HCT116 (cell line): ENCODE measurements around the gene ACSBG1. TPM values are rescaled to one million over a fixed set of nuclear protein-coding genes. Genes with fewer than 3 reads are reported as not detected.

Experiments
- ATAC-seq: fragments of 200-7000 bp; cut with Tn5 transposase; 2 replicates; pipeline ENCODE4 v1.9.1; 2020; ENCODE audit warnings: mild to moderate bottlenecking, moderate library complexity
- BruUV-seq: library from RNA; stranded (reverse); fragments of 400-500 nt; replicated peaks from 2 replicates; lab custom pipeline; 2021; lab: Mats Ljungman, UMichigan
- CTCF ChIA-PET: fragments of 300-600 bp; sonication (Branson Sonifier 250); formaldehyde crosslinking; loops from one replicate; lab custom pipeline; 2021; ENCODE audit warnings: antibody characterized with exemption; lab: Charles Lee
- POLR2A ChIA-PET: fragments of 300-600, 350-600 bp; sonication (Branson Sonifier 250); formaldehyde crosslinking; loops from one replicate; lab custom pipeline; 2021; ENCODE audit warnings: antibody characterized with exemption; lab: Charles Lee
- RAD21 ChIA-PET, 2 experiments: fragments of 300-600 bp; sonication (Branson Sonifier 250); formaldehyde crosslinking; loops; one replicate each; lab custom pipeline; 2023; ENCODE audit warnings: low total read pairs in 2 of 2; ENCODE audit not compliant: uncharacterized antibody in 2 of 2, unreplicated experiment in 2 of 2, low non-redundant PET in 1 of 2; lab: Charles Lee
- DNase-seq: peaks from one replicate; pipeline ENCODE4 v3.0.0-alpha.2; 2010; ENCODE audit warnings: low read depth, low spot score
- H2AFZ ChIP-seq: fragments of 200-600 bp; shearing (Covaris generic), sonication (generic); 2 replicates; pipeline ENCODE4 v1.6.1; 2017; ENCODE audit warnings: low read depth, mixed run types, mixed read lengths, antibody characterized with exemption, low read length; ENCODE audit not compliant: poor library complexity, severe bottlenecking
- H3K27ac ChIP-seq: 2 replicates; pipeline ENCODE4 v1.5.1; 2012; ENCODE audit warnings: low read depth, low read length
- H3K27me3 ChIP-seq: fragments of 200-600 bp; sonication (generic); 2 replicates; pipeline ENCODE4 v1.6.1; 2016; ENCODE audit warnings: mixed run types, low read length, mixed read lengths; ENCODE audit not compliant: insufficient read depth
- H3K36me3 ChIP-seq, 2 experiments: fragments of 200-500 bp in 1 of 2; fragments of 200-600 bp in 1 of 2; sonication (Bioruptor generic) in 1 of 2; sonication (generic) in 1 of 2; 2 replicates each; pipeline versions ENCODE4 v1.5.1 to v1.6.1; 2014 to 2016; ENCODE audit warnings: low read length in 2 of 2, inconsistent platforms in 1 of 2, mixed read lengths in 1 of 2, mixed run types in 1 of 2; ENCODE audit not compliant: insufficient read depth in 2 of 2, control insufficient read depth in 1 of 2
- H3K4me1 ChIP-seq, 2 experiments: fragments of 200-600 bp in 1 of 2; sonication (generic) in 1 of 2; 2 replicates each; pipeline versions ENCODE4 v1.5.1 to v1.6.1; 2012 to 2017; ENCODE audit warnings: low read length in 2 of 2, inconsistent platforms in 1 of 2, mild to moderate bottlenecking in 1 of 2, mixed read lengths in 1 of 2, mixed run types in 1 of 2, moderate library complexity in 1 of 2; ENCODE audit not compliant: insufficient read depth in 2 of 2, control insufficient read depth in 1 of 2
- H3K4me2 ChIP-seq: fragments of 200-600 bp; sonication (generic); 2 replicates; pipeline ENCODE4 v1.6.1; 2017; ENCODE audit warnings: mixed run types, low read length, mixed read lengths
- H3K4me3 ChIP-seq, 2 experiments: fragments of 200-600 bp in 1 of 2; sonication (generic) in 1 of 2; replicated peaks in 1 of 2; 2 replicates each; pipeline ENCODE4 v1.5.1; 2011 to 2016; ENCODE audit warnings: low read length in 2 of 2, control low read depth in 1 of 2, low read depth in 1 of 2, mild to moderate bottlenecking in 1 of 2, mixed read lengths in 1 of 2, mixed run types in 1 of 2
- H3K79me2 ChIP-seq: fragments of 200-600 bp; sonication (generic); 2 replicates; pipeline ENCODE4 v1.6.1; 2017; ENCODE audit warnings: mild to moderate bottlenecking, mixed run types, low read length, moderate library complexity, mixed read lengths; ENCODE audit not compliant: insufficient read depth
- H3K9ac ChIP-seq: fragments of 200-600 bp; sonication (generic); 2 replicates; pipeline ENCODE4 v1.6.1; 2016; ENCODE audit warnings: low read length, mixed read lengths
- H3K9me2 ChIP-seq: fragments of 200-600 bp; sonication (generic), shearing (Covaris generic); 2 replicates; pipeline ENCODE4 v1.6.1; 2017; ENCODE audit warnings: mixed run types, mild to moderate bottlenecking, moderate library complexity; ENCODE audit not compliant: insufficient read depth
- H3K9me3 ChIP-seq, 2 experiments: fragments of 200-500 bp in 1 of 2; fragments of 200-600 bp in 1 of 2; sonication (Bioruptor generic) in 1 of 2; sonication (generic) in 1 of 2; 2 replicates each; pipeline ENCODE4 v1.6.1; 2014 to 2017; ENCODE audit warnings: low read length in 2 of 2, mixed read lengths in 2 of 2, inconsistent platforms in 1 of 2, low read depth in 1 of 2, mild to moderate bottlenecking in 1 of 2, mixed run types in 1 of 2, moderate library complexity in 1 of 2; ENCODE audit not compliant: control insufficient read depth in 1 of 2, insufficient read depth in 1 of 2
- H4K20me1 ChIP-seq: fragments of 200-600 bp; sonication (generic), shearing (Covaris generic); 2 replicates; pipeline ENCODE4 v1.6.1; 2017; ENCODE audit warnings: mixed run types, mild to moderate bottlenecking, moderate library complexity; ENCODE audit not compliant: insufficient read depth
- CBX3 ChIP-seq: IDR thresholded peaks from 2 replicates; pipeline ENCODE4 v1.6.1; 2012; ENCODE audit warnings: low read depth
- CEBPB ChIP-seq: IDR thresholded peaks from 2 replicates; pipeline ENCODE4 v1.6.1; 2012; ENCODE audit warnings: low read depth
- EGR1 ChIP-seq: IDR thresholded peaks from 2 replicates; pipeline ENCODE4 v1.6.1; 2012; ENCODE audit warnings: low read depth
- EZH2 ChIP-seq: fragments of 200-600 bp; sonication (generic); IDR thresholded peaks from 2 replicates; pipeline ENCODE4 v1.6.1; 2017; ENCODE audit warnings: antibody characterized with exemption, mixed run types
- FOSL1 ChIP-seq: IDR thresholded peaks from 2 replicates; pipeline ENCODE4 v1.6.1; 2012; ENCODE audit warnings: low read depth
- JUND ChIP-seq: IDR thresholded peaks from 2 replicates; pipeline ENCODE4 v1.6.1; 2012
- POLR2AphosphoS5 ChIP-seq: IDR thresholded peaks from 2 replicates; pipeline ENCODE4 v1.6.1; 2011; ENCODE audit warnings: mild to moderate bottlenecking, low read depth, low read length, moderate library complexity
- SIN3A ChIP-seq: IDR thresholded peaks from 2 replicates; pipeline ENCODE4 v1.6.1; 2012; ENCODE audit warnings: low read depth
- SP1 ChIP-seq: IDR thresholded peaks from 2 replicates; pipeline ENCODE4 v1.6.1; 2012; ENCODE audit warnings: low read depth
- TCF7L2 ChIP-seq: IDR thresholded peaks from 2 replicates; pipeline ENCODE4 v1.7.0; 2011; ENCODE audit warnings: borderline replicate concordance, inconsistent platforms; ENCODE audit not compliant: insufficient read depth, insufficient read length; ENCODE audit errors: extremely low read depth
- YY1 ChIP-seq: IDR thresholded peaks from 2 replicates; pipeline ENCODE4 v1.6.1; 2011; ENCODE audit warnings: low read length, low read depth, moderate library complexity, mild to moderate bottlenecking; ENCODE audit not compliant: insufficient replicate concordance; ENCODE audit errors: extremely low read depth
- ZNF274 ChIP-seq: fragments of 200-500 bp; sonication (Bioruptor generic); IDR thresholded peaks from 2 replicates; pipeline ENCODE4 v1.6.1; 2014; ENCODE audit warnings: mild to moderate bottlenecking, low read depth, low read length, inconsistent platforms
- intact Hi-C: fragments of 100-400 bp; cut with micrococcal nuclease; formaldehyde crosslinking; loops from 2 replicates; pipeline ENCODE4 v1.10.0; 2022
- total RNA-seq: library from RNA; stranded (reverse); gene quantifications from one replicate; pipeline ENCODE4 v1.2.1, GENCODE V29; 2021; ENCODE audit not compliant: unreplicated experiment
- TF ChIP-seq, protein P1 (sequence below), 3 experiments: fragments of 200-600 bp in 1 of 3; sonication (generic) in 1 of 3; IDR thresholded peaks in 2 of 3; conservative IDR thresholded peaks in 1 of 3; 2 replicates each; pipeline ENCODE4 v1.5.1; 2012 to 2017; ENCODE audit warnings: low read depth in 2 of 3, low read length in 2 of 3, antibody characterized with exemption in 1 of 3, borderline replicate concordance in 1 of 3, control low read depth in 1 of 3, mild to moderate bottlenecking in 1 of 3, mixed read lengths in 1 of 3, mixed run types in 1 of 3, moderate library complexity in 1 of 3; ENCODE audit not compliant: insufficient read depth in 1 of 3
- TF ChIP-seq, protein P2 (sequence below): IDR thresholded peaks from 2 replicates; pipeline ENCODE4 v1.6.1; 2012
- TF ChIP-seq, protein P3 (sequence below): IDR thresholded peaks from 2 replicates; pipeline ENCODE4 v1.6.1; 2011; ENCODE audit warnings: mild to moderate bottlenecking, low read length, moderate library complexity; ENCODE audit not compliant: insufficient replicate concordance; ENCODE audit errors: extremely low read depth
- TF ChIP-seq, protein P4 (sequence below): IDR thresholded peaks from 2 replicates; pipeline ENCODE4 v1.6.1; 2012; ENCODE audit warnings: low read depth
- TF ChIP-seq, protein P5 (sequence below): IDR thresholded peaks from 2 replicates; pipeline ENCODE4 v1.6.1; 2012

The ACSBG1 gene
- total RNA-seq, 1 experiment from 2014 or later, result 0.71 TPM

DNA sequence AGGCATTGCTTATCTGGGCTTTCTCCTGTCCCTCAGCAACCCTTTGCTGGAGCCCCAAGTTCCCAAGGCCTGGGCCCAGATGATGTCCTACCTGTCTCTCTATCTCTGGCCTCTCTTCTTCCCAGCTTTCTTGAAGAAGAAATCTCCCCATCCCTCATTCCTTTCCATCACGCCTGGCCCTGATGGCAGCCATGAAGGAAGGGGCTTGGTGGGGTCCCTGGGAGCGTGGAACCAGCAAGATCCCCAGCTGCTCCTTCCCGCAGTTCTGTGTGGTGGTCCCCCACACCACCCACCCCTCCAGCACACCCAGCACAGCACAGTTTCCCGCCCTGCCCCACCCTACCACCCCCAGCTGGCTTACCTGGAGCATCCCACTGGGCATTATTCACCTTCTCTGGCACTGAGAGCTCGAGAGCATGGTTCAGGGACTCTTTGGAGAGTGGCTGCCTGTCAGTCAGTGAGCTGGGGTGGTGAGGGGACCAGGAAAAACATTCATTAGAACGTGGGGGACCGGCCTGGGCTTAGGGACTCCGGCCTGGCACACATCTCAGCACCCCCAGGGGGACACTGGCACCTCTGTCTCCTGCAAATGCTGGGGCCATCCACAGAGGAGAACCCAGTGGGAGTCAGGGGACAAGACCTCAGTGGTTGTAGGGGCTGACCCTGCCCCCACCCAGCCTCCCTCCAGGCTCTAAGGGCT, 26.6 kb downstream of the ACSBG1 start (continued):
- TF ChIP-seq TCF7L2 (no peak), POLR2AphosphoS5 (no peak), SP1 (no peak), ZNF274 (no peak), CEBPB (no peak), EGR1 (no peak)
- TF ChIP-seq, protein P1, sequence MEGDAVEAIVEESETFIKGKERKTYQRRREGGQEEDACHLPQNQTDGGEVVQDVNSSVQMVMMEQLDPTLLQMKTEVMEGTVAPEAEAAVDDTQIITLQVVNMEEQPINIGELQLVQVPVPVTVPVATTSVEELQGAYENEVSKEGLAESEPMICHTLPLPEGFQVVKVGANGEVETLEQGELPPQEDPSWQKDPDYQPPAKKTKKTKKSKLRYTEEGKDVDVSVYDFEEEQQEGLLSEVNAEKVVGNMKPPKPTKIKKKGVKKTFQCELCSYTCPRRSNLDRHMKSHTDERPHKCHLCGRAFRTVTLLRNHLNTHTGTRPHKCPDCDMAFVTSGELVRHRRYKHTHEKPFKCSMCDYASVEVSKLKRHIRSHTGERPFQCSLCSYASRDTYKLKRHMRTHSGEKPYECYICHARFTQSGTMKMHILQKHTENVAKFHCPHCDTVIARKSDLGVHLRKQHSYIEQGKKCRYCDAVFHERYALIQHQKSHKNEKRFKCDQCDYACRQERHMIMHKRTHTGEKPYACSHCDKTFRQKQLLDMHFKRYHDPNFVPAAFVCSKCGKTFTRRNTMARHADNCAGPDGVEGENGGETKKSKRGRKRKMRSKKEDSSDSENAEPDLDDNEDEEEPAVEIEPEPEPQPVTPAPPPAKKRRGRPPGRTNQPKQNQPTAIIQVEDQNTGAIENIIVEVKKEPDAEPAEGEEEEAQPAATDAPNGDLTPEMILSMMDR (IDR thresholded peaks at IDR 0.05 in 2 of 3, conservative IDR thresholded peaks at IDR 0.05 in 1 of 3; ENCODE audit: borderline replicate concordance in 1 of 3, insufficient read depth in 1 of 3, low read depth in 2 of 3, low read length in 2 of 3), result no peak

DNA sequence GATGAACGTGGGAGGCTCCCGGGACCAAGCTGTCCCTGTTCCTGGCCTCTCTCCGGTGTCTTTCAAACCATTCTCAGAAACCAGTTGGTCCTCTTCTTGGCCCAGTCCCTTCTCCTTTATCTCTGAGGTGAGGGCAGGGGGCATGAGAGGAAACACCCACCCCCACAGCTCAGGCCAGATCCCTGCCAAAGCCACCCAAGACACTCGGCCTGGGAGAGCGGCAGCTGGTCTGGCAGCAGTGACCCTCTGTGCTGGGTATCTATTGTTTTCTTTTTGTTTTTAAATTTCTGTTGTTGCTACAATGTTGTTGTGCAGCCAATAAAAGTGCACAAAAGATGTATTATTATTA, 27.3 kb downstream of the ACSBG1 start:
- ATAC-seq (no peak), DNase-seq (no peak)
- H3K9ac ChIP-seq, result no peak overlapping the region
- H2AFZ ChIP-seq, result no peak overlapping the region
- H3K79me2 ChIP-seq, result no peaks in the 10 kb centered on the region
- no peaks in the 10 kb centered on the region for H3K27me3 ChIP-seq
- ChIA-PET POLR2A (interaction anchor here (1.0 kb wide), 1 partner anchor 12 kb away, joined by 4 read pairs; no protein-coding TSS in a partner anchor), CTCF (interaction anchor here (1.0 kb wide), 1 partner anchor 11 kb away, joined by 3 read pairs; no protein-coding TSS in a partner anchor), RAD21 (no interaction called here)
- H3K4me1 ChIP-seq, result peaks cover 15 to 42% of the 10 kb centered on the region in 2 experiments
- H3K9me3 ChIP-seq, result no peaks in the 10 kb centered on the region
- intact Hi-C loops, result no loop called here
- H3K9me2 ChIP-seq, result no peaks in the 10 kb centered on the region
- no peaks in the 10 kb centered on the region for H3K36me3 ChIP-seq
- H3K4me2 ChIP-seq, result no peak overlapping the region
- H3K4me3 ChIP-seq, result no peak overlapping the region
- no peaks in the 10 kb centered on the region for H4K20me1 ChIP-seq
- no TSS peak for BruUV-seq
- H3K27ac ChIP-seq, result no peak overlapping the region
- TF ChIP-seq CBX3 (no peak), EGR1 (no peak), YY1 (no peak), SIN3A (no peak), JUND (no peak), EZH2 (no peak), CEBPB (no peak), FOSL1 (no peak)
- TF ChIP-seq, protein P2, sequence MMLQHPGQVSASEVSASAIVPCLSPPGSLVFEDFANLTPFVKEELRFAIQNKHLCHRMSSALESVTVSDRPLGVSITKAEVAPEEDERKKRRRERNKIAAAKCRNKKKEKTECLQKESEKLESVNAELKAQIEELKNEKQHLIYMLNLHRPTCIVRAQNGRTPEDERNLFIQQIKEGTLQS, result no peak
- TF ChIP-seq, protein P3, sequence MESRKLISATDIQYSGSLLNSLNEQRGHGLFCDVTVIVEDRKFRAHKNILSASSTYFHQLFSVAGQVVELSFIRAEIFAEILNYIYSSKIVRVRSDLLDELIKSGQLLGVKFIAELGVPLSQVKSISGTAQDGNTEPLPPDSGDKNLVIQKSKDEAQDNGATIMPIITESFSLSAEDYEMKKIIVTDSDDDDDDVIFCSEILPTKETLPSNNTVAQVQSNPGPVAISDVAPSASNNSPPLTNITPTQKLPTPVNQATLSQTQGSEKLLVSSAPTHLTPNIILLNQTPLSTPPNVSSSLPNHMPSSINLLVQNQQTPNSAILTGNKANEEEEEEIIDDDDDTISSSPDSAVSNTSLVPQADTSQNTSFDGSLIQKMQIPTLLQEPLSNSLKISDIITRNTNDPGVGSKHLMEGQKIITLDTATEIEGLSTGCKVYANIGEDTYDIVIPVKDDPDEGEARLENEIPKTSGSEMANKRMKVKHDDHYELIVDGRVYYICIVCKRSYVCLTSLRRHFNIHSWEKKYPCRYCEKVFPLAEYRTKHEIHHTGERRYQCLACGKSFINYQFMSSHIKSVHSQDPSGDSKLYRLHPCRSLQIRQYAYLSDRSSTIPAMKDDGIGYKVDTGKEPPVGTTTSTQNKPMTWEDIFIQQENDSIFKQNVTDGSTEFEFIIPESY, result no peak
- TF ChIP-seq, protein P4, sequence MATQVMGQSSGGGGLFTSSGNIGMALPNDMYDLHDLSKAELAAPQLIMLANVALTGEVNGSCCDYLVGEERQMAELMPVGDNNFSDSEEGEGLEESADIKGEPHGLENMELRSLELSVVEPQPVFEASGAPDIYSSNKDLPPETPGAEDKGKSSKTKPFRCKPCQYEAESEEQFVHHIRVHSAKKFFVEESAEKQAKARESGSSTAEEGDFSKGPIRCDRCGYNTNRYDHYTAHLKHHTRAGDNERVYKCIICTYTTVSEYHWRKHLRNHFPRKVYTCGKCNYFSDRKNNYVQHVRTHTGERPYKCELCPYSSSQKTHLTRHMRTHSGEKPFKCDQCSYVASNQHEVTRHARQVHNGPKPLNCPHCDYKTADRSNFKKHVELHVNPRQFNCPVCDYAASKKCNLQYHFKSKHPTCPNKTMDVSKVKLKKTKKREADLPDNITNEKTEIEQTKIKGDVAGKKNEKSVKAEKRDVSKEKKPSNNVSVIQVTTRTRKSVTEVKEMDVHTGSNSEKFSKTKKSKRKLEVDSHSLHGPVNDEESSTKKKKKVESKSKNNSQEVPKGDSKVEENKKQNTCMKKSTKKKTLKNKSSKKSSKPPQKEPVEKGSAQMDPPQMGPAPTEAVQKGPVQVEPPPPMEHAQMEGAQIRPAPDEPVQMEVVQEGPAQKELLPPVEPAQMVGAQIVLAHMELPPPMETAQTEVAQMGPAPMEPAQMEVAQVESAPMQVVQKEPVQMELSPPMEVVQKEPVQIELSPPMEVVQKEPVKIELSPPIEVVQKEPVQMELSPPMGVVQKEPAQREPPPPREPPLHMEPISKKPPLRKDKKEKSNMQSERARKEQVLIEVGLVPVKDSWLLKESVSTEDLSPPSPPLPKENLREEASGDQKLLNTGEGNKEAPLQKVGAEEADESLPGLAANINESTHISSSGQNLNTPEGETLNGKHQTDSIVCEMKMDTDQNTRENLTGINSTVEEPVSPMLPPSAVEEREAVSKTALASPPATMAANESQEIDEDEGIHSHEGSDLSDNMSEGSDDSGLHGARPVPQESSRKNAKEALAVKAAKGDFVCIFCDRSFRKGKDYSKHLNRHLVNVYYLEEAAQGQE, result no peak
- TF ChIP-seq, protein P5, sequence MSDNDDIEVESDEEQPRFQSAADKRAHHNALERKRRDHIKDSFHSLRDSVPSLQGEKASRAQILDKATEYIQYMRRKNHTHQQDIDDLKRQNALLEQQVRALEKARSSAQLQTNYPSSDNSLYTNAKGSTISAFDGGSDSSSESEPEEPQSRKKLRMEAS, result no peak
